Subcutaneous abdominal adipose tissue (tissue), 5 donors: ENCODE results near the gene ATP8B4.
A peak's percentile ranks its signal among the peaks of the same experiment; 100 is the strongest.

ENCODE experiments used
- H3K27ac ChIP-seq: one replicate; pipeline ENCODE4 v1.7.0; 2013; ENCODE audit warnings: low read depth, mild to moderate bottlenecking, inconsistent platforms, low read length, moderate library complexity
- H3K27me3 ChIP-seq, 5 donors: one replicate each; pipeline ENCODE4 v1.7.0; 2013; ENCODE audit warnings: low read length in 5 of 5, inconsistent platforms in 1 of 5; ENCODE audit not compliant: control insufficient read depth in 5 of 5, insufficient read depth in 4 of 5
- H3K36me3 ChIP-seq, 5 donors: one replicate each; pipeline ENCODE4 v1.7.0; 2013; ENCODE audit warnings: low read length in 5 of 5; ENCODE audit not compliant: control insufficient read depth in 5 of 5, insufficient read depth in 5 of 5
- H3K4me1 ChIP-seq, 5 donors: one replicate each; pipeline ENCODE4 v1.7.0; 2013; ENCODE audit warnings: low read length in 5 of 5, mild to moderate bottlenecking in 3 of 5, moderate library complexity in 1 of 5; ENCODE audit not compliant: control insufficient read depth in 5 of 5, insufficient read depth in 5 of 5
- H3K4me3 ChIP-seq, 5 donors: one replicate each; pipeline ENCODE4 v1.7.0; 2013; ENCODE audit warnings: low read length in 5 of 5, low read depth in 1 of 5
- H3K9ac ChIP-seq, 5 donors: one replicate each; pipeline ENCODE4 v1.7.0; 2013; ENCODE audit warnings: low read length in 5 of 5, mild to moderate bottlenecking in 4 of 5, moderate library complexity in 3 of 5
- H3K9me3 ChIP-seq, 5 donors: one replicate each; pipeline ENCODE4 v1.7.0; 2013; ENCODE audit warnings: low read length in 5 of 5; ENCODE audit not compliant: control insufficient read depth in 5 of 5
- donor health status: healthy.
- donor health status: healthy.
- donor health status: healthy.
- donor health status: healthy.
- donor health status: healthy.

ATP8B4 gene

DNA sequence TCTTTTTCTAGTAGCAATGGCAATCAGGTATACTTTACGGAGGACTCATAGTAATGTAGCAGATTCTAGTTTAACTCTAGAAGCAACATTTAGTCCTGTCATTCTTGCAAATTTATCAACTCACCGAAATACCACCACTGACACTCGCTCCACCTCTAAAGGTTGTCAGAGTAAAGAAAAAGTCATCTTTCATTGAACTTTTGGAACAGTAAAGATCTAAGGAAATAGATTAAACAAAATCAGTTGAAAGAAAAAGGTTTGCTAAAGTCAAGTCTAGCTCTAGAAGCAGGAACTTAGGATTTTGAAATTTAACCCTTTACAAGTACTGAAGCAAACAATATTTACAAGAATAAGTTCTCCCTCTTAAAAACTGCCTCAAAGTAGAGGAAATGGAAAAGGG, 8.7 kb downstream of the ATP8B4 start:
- no peaks in the 10 kb centered on the region for H3K27me3 ChIP-seq
- H3K4me1 ChIP-seq: peaks cover 0 to 7% (median 0%) of the 10 kb centered on the region in 5 donors
- H3K9ac ChIP-seq: no peak overlapping the region
- H3K4me3 ChIP-seq: no peak overlapping the region
- H3K9me3 ChIP-seq: no peaks in the 10 kb centered on the region
- no peaks in the 10 kb centered on the region for H3K36me3 ChIP-seq
- H3K27ac ChIP-seq: no peak overlapping the region

DNA sequence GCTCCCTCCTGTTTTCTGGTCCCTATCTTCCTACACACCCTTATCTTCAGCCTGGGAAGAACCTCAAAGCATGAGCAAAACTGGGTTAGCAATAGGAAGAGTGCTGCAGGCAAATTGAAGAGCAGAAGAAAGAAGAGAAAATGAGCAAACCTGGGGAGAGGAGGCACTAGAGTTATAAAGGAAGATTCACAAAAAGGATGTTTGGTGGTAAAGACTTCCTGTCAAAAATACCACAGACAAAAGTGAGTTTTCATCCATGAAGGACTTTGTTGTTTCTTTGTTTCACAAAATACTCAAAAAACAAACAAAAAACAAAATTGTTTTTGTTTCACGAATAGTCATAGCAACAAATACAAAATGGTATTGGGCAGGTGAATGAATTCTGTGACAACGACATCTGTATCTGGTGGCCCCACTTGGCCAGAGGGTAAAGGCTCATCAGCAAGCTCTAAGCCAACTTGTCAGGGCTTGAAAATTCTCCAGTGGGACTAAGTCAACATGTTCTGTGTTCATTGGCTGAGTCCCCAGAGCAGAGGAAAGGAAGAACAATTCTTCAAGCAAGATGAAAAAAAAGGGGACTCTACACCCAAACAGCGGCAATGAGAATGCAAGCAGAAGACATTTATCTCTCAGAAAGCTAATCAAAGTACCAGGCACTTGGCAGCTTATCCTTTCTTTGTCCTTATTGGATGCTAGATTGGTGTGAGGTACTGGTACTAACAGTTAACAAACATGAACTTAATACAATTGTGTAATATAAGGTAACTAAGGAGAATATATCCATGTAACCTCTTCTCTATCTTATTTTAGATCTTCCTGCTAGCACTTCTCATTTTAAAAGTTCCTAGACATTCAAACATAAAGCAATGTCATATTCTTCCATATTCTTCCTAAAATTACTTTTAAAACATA, 9.7 kb downstream of the ATP8B4 start:
- Histone ChIP-seq H3K27me3 (no peaks in the 10 kb centered on the region), H3K4me1 (peaks cover 0 to 7% (median 0%) of the 10 kb centered on the region in 5 donors), H3K4me3 (no peak overlapping the region), H3K9ac (no peak overlapping the region), H3K27ac (no peak overlapping the region), H3K9me3 (no peaks in the 10 kb centered on the region), H3K36me3 (no peaks in the 10 kb centered on the region)

DNA sequence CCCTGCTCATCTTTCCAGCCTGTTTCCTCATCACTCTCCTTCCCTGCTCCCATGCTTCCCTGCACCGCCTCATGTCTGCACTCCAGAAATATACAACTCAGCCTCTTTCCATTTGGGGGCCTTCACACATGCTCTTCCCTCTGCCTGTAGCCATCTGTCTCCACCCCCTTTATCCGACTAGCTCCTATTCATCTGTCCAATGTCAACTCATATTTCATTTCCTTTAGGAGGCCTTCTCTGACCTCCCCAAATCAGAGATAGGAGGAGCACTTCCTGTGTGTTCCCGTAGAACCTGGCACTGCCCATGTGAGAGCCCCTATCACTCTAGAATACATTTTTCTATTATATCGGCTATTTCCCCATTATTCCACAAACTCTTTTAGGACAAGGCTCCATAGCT, 10.6 kb downstream of the ATP8B4 start:
- no peak overlapping the region for H3K27ac ChIP-seq
- peaks cover 0 to 7% (median 0%) of the 10 kb centered on the region in 5 donors for H3K4me1 ChIP-seq
- H3K4me3 ChIP-seq: peak overlapping the region in 1 of 5 donors; percentile 8

DNA sequence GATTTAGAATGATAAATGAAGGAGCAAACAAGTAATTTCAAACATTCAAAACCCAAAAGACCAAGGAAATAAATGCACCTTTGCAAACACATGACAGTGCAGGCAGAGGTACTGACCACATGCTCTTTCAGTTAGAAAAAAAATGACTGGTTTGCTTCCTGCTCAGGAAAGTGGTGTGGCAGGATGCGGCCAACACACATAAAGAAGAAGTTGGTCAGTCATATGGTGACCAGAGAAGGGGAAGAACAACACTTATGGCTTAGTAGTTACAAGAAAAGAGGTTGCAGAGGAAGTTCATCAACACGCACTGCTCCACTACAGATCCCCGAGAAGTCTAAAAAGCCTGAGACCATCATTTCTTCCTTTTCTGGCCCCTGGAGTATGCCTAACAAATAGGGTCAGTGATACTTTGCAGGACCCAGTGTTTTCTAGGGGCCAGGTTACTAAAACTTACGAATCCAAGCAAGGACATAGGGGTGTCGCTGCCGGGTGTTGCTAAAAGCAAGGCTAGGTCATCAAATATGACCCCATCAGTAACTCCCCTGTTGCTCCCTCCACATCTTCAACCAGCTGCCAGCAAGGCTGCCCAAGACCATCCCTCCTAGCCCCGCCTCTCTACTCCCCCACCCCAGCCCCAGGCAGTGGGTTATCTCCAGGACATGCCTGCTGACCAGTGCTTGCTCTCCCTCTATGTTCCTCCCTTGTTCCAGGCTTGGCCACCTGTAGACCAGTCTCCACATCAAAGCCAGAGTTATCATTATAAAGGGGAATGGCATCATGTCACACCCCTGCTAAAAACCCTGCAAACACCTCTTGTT, 11.2 kb downstream of the ATP8B4 start:
- H3K4me1 ChIP-seq: peaks cover 0 to 7% (median 0%) of the 10 kb centered on the region in 5 donors
- H3K27me3 ChIP-seq: no peaks in the 10 kb centered on the region
- H3K9me3 ChIP-seq: no peaks in the 10 kb centered on the region
- no peak overlapping the region for H3K9ac ChIP-seq
- H3K4me3 ChIP-seq: peak overlapping the region in 1 of 5 donors; percentile 8
- H3K27ac ChIP-seq: no peak overlapping the region
- H3K36me3 ChIP-seq: no peaks in the 10 kb centered on the region

More for the DNA sequence above, 10.6 kb downstream of the ATP8B4 start:
- Histone ChIP-seq H3K9me3 (no peaks in the 10 kb centered on the region), H3K36me3 (no peaks in the 10 kb centered on the region), H3K9ac (no peak overlapping the region), H3K27me3 (no peaks in the 10 kb centered on the region)

DNA sequence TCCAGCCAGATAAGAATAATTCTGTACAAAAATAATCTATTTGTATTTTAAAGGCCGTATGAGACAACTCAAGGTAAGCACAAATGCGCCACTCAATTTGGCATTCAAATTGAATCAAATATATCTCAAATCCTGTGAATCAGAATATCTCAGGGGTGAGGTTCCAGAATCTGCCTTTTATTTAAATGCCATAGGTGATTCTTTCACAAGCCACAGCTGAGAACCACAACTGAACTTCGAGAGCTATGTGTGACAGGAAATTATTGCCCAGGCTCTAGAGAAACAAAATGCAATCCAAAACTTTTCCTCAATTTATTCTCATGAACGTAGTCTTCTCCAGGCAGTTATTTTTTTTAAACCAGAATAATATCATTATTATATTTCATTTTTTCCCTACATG, 11.9 kb downstream of the ATP8B4 start:
- Histone ChIP-seq H3K36me3 (no peaks in the 10 kb centered on the region), H3K4me1 (peaks cover 0 to 7% (median 0%) of the 10 kb centered on the region in 5 donors), H3K27me3 (no peaks in the 10 kb centered on the region), H3K27ac (no peak overlapping the region), H3K9me3 (no peaks in the 10 kb centered on the region), H3K9ac (no peak overlapping the region), H3K4me3 (no peak overlapping the region)

DNA sequence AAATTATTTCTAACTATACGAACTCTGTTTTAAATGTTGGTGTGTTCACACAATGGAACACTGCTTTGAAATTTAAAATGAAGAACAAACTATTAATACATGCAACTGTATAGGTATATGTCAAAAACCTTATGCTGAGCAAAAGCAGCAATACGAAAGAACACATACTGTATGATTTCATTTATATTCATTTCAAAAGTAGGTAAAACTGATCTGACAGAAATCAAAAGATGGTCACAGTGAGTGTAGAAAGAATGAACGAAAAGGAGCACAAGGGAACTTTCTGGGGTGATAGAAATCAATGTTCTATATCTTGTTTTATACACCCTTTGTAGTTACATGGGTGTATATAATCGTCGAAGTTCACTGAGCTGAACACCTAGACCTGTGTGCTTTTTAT, 12.6 kb downstream of the ATP8B4 start:
- H3K4me3 ChIP-seq: no peak overlapping the region
- H3K27me3 ChIP-seq: no peaks in the 10 kb centered on the region
- H3K9ac ChIP-seq: no peak overlapping the region
- H3K9me3 ChIP-seq: no peaks in the 10 kb centered on the region
- peaks cover 0 to 7% (median 0%) of the 10 kb centered on the region in 5 donors for H3K4me1 ChIP-seq
- no peaks in the 10 kb centered on the region for H3K36me3 ChIP-seq
- H3K27ac ChIP-seq: no peak overlapping the region

DNA sequence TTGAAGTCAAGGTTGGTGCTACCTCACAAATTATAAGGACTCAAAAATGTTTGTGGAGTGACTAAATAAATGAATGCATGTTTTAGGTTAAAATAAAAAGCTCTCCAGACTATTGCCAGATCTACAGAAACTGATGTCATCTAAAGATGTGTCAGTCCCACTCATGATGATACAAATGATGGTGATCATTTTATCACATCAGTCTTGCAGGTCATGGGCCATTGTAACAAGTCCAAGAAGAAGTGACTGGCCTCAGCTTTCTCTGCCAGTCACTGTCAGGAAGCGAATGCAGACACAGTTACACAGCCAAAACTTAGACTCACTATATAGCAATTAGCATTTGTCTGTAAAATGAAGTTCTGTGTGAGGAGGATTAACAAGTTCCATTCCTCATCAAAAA, 18.5 kb downstream of the ATP8B4 start:
- Histone ChIP-seq H3K4me3 (no peak overlapping the region), H3K4me1 (no peaks in the 10 kb centered on the region), H3K9ac (no peak overlapping the region), H3K9me3 (no peaks in the 10 kb centered on the region), H3K36me3 (no peaks in the 10 kb centered on the region), H3K27me3 (no peaks in the 10 kb centered on the region), H3K27ac (no peak overlapping the region)

DNA sequence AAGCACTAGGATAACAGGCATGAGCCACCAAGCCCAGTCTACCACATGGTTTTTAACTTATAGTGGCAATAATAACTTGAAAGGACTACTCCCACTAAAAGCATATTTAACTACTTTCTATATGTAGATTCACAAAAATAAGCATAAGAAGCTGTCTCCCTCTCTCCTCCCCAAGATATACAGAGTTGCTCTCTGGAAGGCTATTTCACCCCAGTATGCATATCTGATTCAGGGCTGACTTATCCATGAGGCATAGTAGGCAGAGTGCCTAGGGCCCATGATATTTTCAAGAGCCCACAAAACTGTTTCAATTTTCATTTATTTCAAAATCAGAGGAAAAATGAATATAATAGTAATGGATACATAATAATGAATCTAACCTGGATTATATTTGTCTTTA, 20.5 kb downstream of the ATP8B4 start:
- Histone ChIP-seq H3K9ac (no peak overlapping the region), H3K4me1 (no peaks in the 10 kb centered on the region), H3K27me3 (no peaks in the 10 kb centered on the region), H3K36me3 (peaks cover 0 to 4% (median 0%) of the 10 kb centered on the region in 5 donors), H3K9me3 (no peaks in the 10 kb centered on the region), H3K27ac (no peak overlapping the region), H3K4me3 (no peak overlapping the region)

DNA sequence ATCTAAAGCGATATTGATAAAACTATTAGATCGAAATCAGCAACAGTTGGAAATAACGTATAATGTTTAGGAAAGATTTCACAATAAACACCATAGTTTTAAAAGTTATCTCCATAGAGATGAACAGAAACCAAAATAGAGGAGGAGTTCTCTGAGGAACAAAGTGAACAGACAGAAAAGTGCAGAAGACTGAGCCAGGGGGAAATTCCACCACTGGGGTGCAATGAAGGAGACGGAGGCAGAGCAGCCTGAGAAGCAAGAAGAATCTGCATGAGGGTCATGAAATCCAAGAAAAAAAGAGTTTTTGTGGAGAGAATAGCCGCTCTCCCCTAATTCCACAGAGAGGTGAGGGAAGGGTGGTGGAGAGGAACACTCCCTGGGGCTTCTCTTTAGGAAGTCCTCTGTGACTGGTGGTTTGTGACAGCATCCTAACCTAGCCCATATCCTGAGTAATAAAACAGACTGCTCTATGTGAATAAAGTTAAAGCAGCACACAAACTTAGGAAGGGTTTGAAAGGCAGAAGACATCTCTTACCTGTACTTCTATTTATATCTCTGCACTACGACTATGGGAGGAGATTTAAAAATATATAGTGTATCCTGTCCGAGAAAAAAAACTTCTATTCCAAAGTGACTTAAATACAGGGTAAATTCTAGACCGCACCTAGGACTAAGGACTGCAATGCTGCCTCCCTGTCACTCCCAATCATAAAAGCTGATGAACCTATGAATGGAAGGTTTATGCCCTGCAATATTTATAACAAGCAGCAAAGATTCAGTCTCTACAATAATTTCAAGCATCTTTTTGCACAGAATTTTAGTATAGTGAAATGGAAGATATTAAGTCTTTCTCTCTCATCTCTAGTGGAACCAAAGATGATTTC, 22.9 kb downstream of the ATP8B4 start:
- no peak overlapping the region for H3K4me3 ChIP-seq
- no peak overlapping the region for H3K27ac ChIP-seq
- H3K4me1 ChIP-seq: no peaks in the 10 kb centered on the region
- no peaks in the 10 kb centered on the region for H3K27me3 ChIP-seq
- peaks cover 0 to 4% (median 0%) of the 10 kb centered on the region in 5 donors for H3K36me3 ChIP-seq
- H3K9ac ChIP-seq: no peak overlapping the region
- H3K9me3 ChIP-seq: no peaks in the 10 kb centered on the region
